ENCODE measurements around the gene TMEM106B.
A peak's percentile ranks its signal among the peaks of the same experiment; 100 is the strongest.

TMEM106B gene

GRCh38 chr7:12290761-12291160, 79.7 kb downstream of the TMEM106B start:
- Histone ChIP-seq H3F3A (ENCODE audit: control insufficient read depth, insufficient read depth) (no peaks in the 10 kb centered on the region), H4K20me1 (ENCODE audit: control insufficient read depth, insufficient read depth, low read depth, low read length) (no peaks in the 10 kb centered on the region), H3K4me3 (ENCODE audit: low read length) (no peak overlapping the region), H3K4me1 (ENCODE audit: control insufficient read depth, low read length) (0 out of 2 replicates have a peak, but pooled peaks cover 5% of the 10 kb centered on the region), H3K27me3 (ENCODE audit: control insufficient read depth, low read length) (no peaks in the 10 kb centered on the region), H3K4me2 (ENCODE audit: low read length) (no peak overlapping the region), H3K36me3 (ENCODE audit: control insufficient read depth, low read length) (no peaks in the 10 kb centered on the region), H3K9me3 (ENCODE audit: control insufficient read depth, insufficient read depth, low read length) (peaks cover 16% of the 10 kb centered on the region; the same call in 1 of the 2 replicates), H3K27ac (ENCODE audit: low read depth, low read length) (no peak overlapping the region), H3K9me2 (replicated peaks; ENCODE audit: control insufficient read depth, low read length) (no peaks in the 10 kb centered on the region), H3K79me2 (ENCODE audit: control insufficient read depth, low read length) (no peaks in the 10 kb centered on the region)
- TF ChIP-seq CTCF (IDR thresholded peaks at IDR 0.05; ENCODE audit: low read depth, low read length, poor library complexity, severe bottlenecking) = no peak
- no peak for TF ChIP-seq EZH2phosphoT487 (IDR thresholded peaks at IDR 0.05; ENCODE audit: borderline replicate concordance, low read length)

- no peak overlapping the region for H3K4me3 ChIP-seq (ENCODE audit: low read length)
- H3K27me3 ChIP-seq (ENCODE audit: control insufficient read depth, low read length) = no peaks in the 10 kb centered on the region
- H3K79me2 ChIP-seq (ENCODE audit: control insufficient read depth, low read length) = no peaks in the 10 kb centered on the region
- H3F3A ChIP-seq (ENCODE audit: control insufficient read depth, insufficient read depth) = no peaks in the 10 kb centered on the region
- no peaks in the 10 kb centered on the region for H3K36me3 ChIP-seq (ENCODE audit: control insufficient read depth, low read length)
- no peaks in the 10 kb centered on the region for H4K20me1 ChIP-seq (ENCODE audit: control insufficient read depth, insufficient read depth, low read depth, low read length)
- peaks cover 16% of the 10 kb centered on the region; the same call in 1 of the 2 replicates for H3K9me3 ChIP-seq (ENCODE audit: control insufficient read depth, insufficient read depth, low read length)
- H3K9me2 ChIP-seq (replicated peaks; ENCODE audit: control insufficient read depth, low read length) = no peaks in the 10 kb centered on the region
- 0 out of 2 replicates have a peak, but pooled peaks cover 5% of the 10 kb centered on the region for H3K4me1 ChIP-seq (ENCODE audit: control insufficient read depth, low read length)
- TF ChIP-seq CTCF (IDR thresholded peaks at IDR 0.05; ENCODE audit: low read depth, low read length, poor library complexity, severe bottlenecking) = peak; percentile 70
- TF ChIP-seq EZH2phosphoT487 (IDR thresholded peaks at IDR 0.05; ENCODE audit: borderline replicate concordance, low read length) = no peak
- no peak overlapping the region for H3K27ac ChIP-seq (ENCODE audit: low read depth, low read length)
- no peak overlapping the region for H3K4me2 ChIP-seq (ENCODE audit: low read length)
Measured at GRCh38 chr7:12291870-12292269, 80.8 kb downstream of the TMEM106B start.

All from DOHH2 (cell line).